SW 1271 (cell line): Measurements from ENCODE around the gene LAMA4.
A peak's percentile ranks its signal among the peaks of the same experiment; 100 is the strongest.

ENCODE experiments used
- DNase-seq, 2 experiments: peaks; one replicate each; lab custom pipeline; 2025; lab: John Stamatoyannopoulos, UW

The LAMA4 gene

GRCh38 chr6:112190164-112190563 lies 64.2 kb downstream of the LAMA4 start:
- no peak for DNase-seq

GRCh38 chr6:112189494-112189893 lies 64.9 kb downstream of the LAMA4 start:
- DNase-seq: no peak

GRCh38 chr6:112188906-112189305 lies 65.5 kb downstream of the LAMA4 start:
- DNase-seq: no peak

GRCh38 chr6:112187736-112188135 lies 66.6 kb downstream of the LAMA4 start:
- no peak for DNase-seq

GRCh38 chr6:112184951-112185350 lies 69.4 kb downstream of the LAMA4 start:
- no peak for DNase-seq

- no peak for DNase-seq
Observed at GRCh38 chr6:112183271-112183671, 71.1 kb downstream of the LAMA4 start.

GRCh38 chr6:112181130-112181529 lies 73.2 kb downstream of the LAMA4 start:
- no peak for DNase-seq

- DNase-seq: peak; percentile 35 to 85
Observed at GRCh38 chr6:112180095-112180820, 74.1 kb downstream of the LAMA4 start.

GRCh38 chr6:112179631-112180030 lies 74.7 kb downstream of the LAMA4 start:
- no peak for DNase-seq

GRCh38 chr6:112178846-112179245 lies 75.5 kb downstream of the LAMA4 start:
- DNase-seq: no peak

- DNase-seq: no peak
Observed at GRCh38 chr6:112177092-112177491, 77.3 kb downstream of the LAMA4 start.

GRCh38 chr6:112176175-112176574 lies 78.2 kb downstream of the LAMA4 start:
- DNase-seq: no peak

- DNase-seq: no peak
Observed at GRCh38 chr6:112173221-112173804, 81.1 kb downstream of the LAMA4 start.

GRCh38 chr6:112172540-112172939 lies 81.8 kb downstream of the LAMA4 start:
- DNase-seq: no peak

- DNase-seq: no peak
Observed at GRCh38 chr6:112169541-112169940, 84.8 kb downstream of the LAMA4 start.

GRCh38 chr6:112163295-112164257 lies 90.8 kb downstream of the LAMA4 start:
- DNase-seq: peak; percentile 10 to 64

- DNase-seq: no peak
Observed at GRCh38 chr6:112160745-112161144, 93.6 kb downstream of the LAMA4 start.

- no peak for DNase-seq
Observed at GRCh38 chr6:112156668-112157067, 97.7 kb downstream of the LAMA4 start.

- DNase-seq: no peak
Observed at GRCh38 chr6:112155886-112156285, 98.5 kb downstream of the LAMA4 start.

GRCh38 chr6:112154711-112155110 lies 99.7 kb downstream of the LAMA4 start:
- no peak for DNase-seq

- peak in 1 of 2 experiments; percentile 19 for DNase-seq
Observed at GRCh38 chr6:112153926-112154607, 100.3 kb downstream of the LAMA4 start.

- no peak for DNase-seq
Observed at GRCh38 chr6:112150363-112150762, 104.0 kb downstream of the LAMA4 start.
